ENCODE data around the gene VCPKMT.

VCPKMT gene

GRCh38 chr14:50116181-50116956, at the start of gene VCPKMT:
VCPKMT (minus strand) TSS chr14:50116572; CDS start chr14:50116552, 20 bp downstream.
- Histone ChIP-seq H3K36me3 (ENCODE audit: insufficient read depth, low read length) (peaks cover 9% of the 10 kb centered on the region), H3K9ac (ENCODE audit: low read depth, low read length) (peak within 1 kb of the TSS; percentile 98), H3K9me3 (ENCODE audit: control insufficient read depth, insufficient read depth, low read length) (no peaks in the 10 kb centered on the region), H3K4me1 (ENCODE audit: insufficient read depth, low read length) (peaks cover 13% of the 10 kb centered on the region)

GRCh38 chr14:50156111-50156510, 39.7 kb upstream of the VCPKMT start:
- no peaks in the 10 kb centered on the region; the same call in 1 of the 2 replicates for H3K36me3 ChIP-seq (ENCODE audit: insufficient read depth, low read length)
- H3K4me1 ChIP-seq (ENCODE audit: insufficient read depth, low read length), result no peaks in the 10 kb centered on the region
- H3K9ac ChIP-seq (ENCODE audit: low read depth, low read length), result no peak overlapping the region
- no peaks in the 10 kb centered on the region for H3K9me3 ChIP-seq (ENCODE audit: control insufficient read depth, insufficient read depth, low read length)

GRCh38 chr14:50148799-50149198, 32.4 kb upstream of the VCPKMT start:
- Histone ChIP-seq H3K4me1 (ENCODE audit: insufficient read depth, low read length) (no peaks in the 10 kb centered on the region), H3K9me3 (ENCODE audit: control insufficient read depth, insufficient read depth, low read length) (no peaks in the 10 kb centered on the region), H3K9ac (ENCODE audit: low read depth, low read length) (no peak overlapping the region), H3K36me3 (ENCODE audit: insufficient read depth, low read length) (peaks cover 7% of the 10 kb centered on the region; the same call in 1 of the 2 replicates)

- Histone ChIP-seq H3K36me3 (ENCODE audit: insufficient read depth, low read length) (no peaks in the 10 kb centered on the region), H3K9me3 (ENCODE audit: control insufficient read depth, insufficient read depth, low read length) (no peaks in the 10 kb centered on the region), H3K4me1 (ENCODE audit: insufficient read depth, low read length) (no peaks in the 10 kb centered on the region; the same call in 1 of the 2 replicates), H3K9ac (ENCODE audit: low read depth, low read length) (no peak overlapping the region)
Measured at GRCh38 chr14:50139192-50139591, 22.8 kb upstream of the VCPKMT start.

- H3K36me3 ChIP-seq (ENCODE audit: insufficient read depth, low read length), result no peaks in the 10 kb centered on the region
- H3K9ac ChIP-seq (ENCODE audit: low read depth, low read length), result no peak overlapping the region
- H3K9me3 ChIP-seq (ENCODE audit: control insufficient read depth, insufficient read depth, low read length), result no peaks in the 10 kb centered on the region; the same call in 1 of the 2 replicates
- no peaks in the 10 kb centered on the region for H3K4me1 ChIP-seq (ENCODE audit: insufficient read depth, low read length)
Measured at GRCh38 chr14:50127802-50128201, 11.4 kb upstream of the VCPKMT start.

- no peaks in the 10 kb centered on the region for H3K4me1 ChIP-seq (ENCODE audit: insufficient read depth, low read length)
- H3K36me3 ChIP-seq (ENCODE audit: insufficient read depth, low read length), result no peaks in the 10 kb centered on the region; the same call in 1 of the 2 replicates
- no peak overlapping the region for H3K9ac ChIP-seq (ENCODE audit: low read depth, low read length)
- H3K9me3 ChIP-seq (ENCODE audit: control insufficient read depth, insufficient read depth, low read length), result no peaks in the 10 kb centered on the region
Measured at GRCh38 chr14:50123062-50123461, 6.7 kb upstream of the VCPKMT start.

- Histone ChIP-seq H3K4me1 (ENCODE audit: insufficient read depth, low read length) (peaks cover 6% of the 10 kb centered on the region; the same call in 1 of the 2 replicates), H3K36me3 (ENCODE audit: insufficient read depth, low read length) (no peaks in the 10 kb centered on the region; the same call in 1 of the 2 replicates)
Measured at GRCh38 chr14:50122291-50122690, 5.9 kb upstream of the VCPKMT start.

GRCh38 chr14:50121486-50121885, 5.1 kb upstream of the VCPKMT start:
- H3K9ac ChIP-seq (ENCODE audit: low read depth, low read length), result no peak overlapping the region
- H3K36me3 ChIP-seq (ENCODE audit: insufficient read depth, low read length), result no peaks in the 10 kb centered on the region; the same call in 1 of the 2 replicates
- H3K9me3 ChIP-seq (ENCODE audit: control insufficient read depth, insufficient read depth, low read length), result no peaks in the 10 kb centered on the region

More at GRCh38 chr14:50122291-50122690, 5.9 kb upstream of the VCPKMT start:
- Histone ChIP-seq H3K9me3 (ENCODE audit: control insufficient read depth, insufficient read depth, low read length) (no peaks in the 10 kb centered on the region), H3K9ac (ENCODE audit: low read depth, low read length) (no peak overlapping the region)

GRCh38 chr14:50117456-50117855, 1.1 kb upstream of the VCPKMT start:
- Histone ChIP-seq H3K36me3 (ENCODE audit: insufficient read depth, low read length) (peaks cover 4% of the 10 kb centered on the region), H3K9me3 (ENCODE audit: control insufficient read depth, insufficient read depth, low read length) (no peaks in the 10 kb centered on the region), H3K9ac (ENCODE audit: low read depth, low read length) (no peak overlapping the region), H3K4me1 (ENCODE audit: insufficient read depth, low read length) (peaks cover 13% of the 10 kb centered on the region)

More at GRCh38 chr14:50121486-50121885, 5.1 kb upstream of the VCPKMT start:
- H3K4me1 ChIP-seq (ENCODE audit: insufficient read depth, low read length), result peaks cover 13% of the 10 kb centered on the region

- Histone ChIP-seq H3K4me1 (ENCODE audit: insufficient read depth, low read length) (peaks cover 13% of the 10 kb centered on the region), H3K9me3 (ENCODE audit: control insufficient read depth, insufficient read depth, low read length) (no peaks in the 10 kb centered on the region), H3K9ac (ENCODE audit: low read depth, low read length) (peak overlapping the region; percentile 98), H3K36me3 (ENCODE audit: insufficient read depth, low read length) (peaks cover 4% of the 10 kb centered on the region)
Measured at GRCh38 chr14:50116966-50117365, 594 bp upstream of the VCPKMT start.

GRCh38 chr14:50113381-50114035, 2.9 kb downstream of the VCPKMT start:
- Histone ChIP-seq H3K4me1 (ENCODE audit: insufficient read depth, low read length) (peaks cover 15% of the 10 kb centered on the region), H3K36me3 (ENCODE audit: insufficient read depth, low read length) (peaks cover 18% of the 10 kb centered on the region), H3K9me3 (ENCODE audit: control insufficient read depth, insufficient read depth, low read length) (no peaks in the 10 kb centered on the region), H3K9ac (ENCODE audit: low read depth, low read length) (no peak overlapping the region)

GRCh38 chr14:50110323-50111037, 5.9 kb downstream of the VCPKMT start:
- Histone ChIP-seq H3K36me3 (ENCODE audit: insufficient read depth, low read length) (peaks cover 18% of the 10 kb centered on the region), H3K9ac (ENCODE audit: low read depth, low read length) (no peak overlapping the region), H3K4me1 (ENCODE audit: insufficient read depth, low read length) (peaks cover 4% of the 10 kb centered on the region), H3K9me3 (ENCODE audit: control insufficient read depth, insufficient read depth, low read length) (no peaks in the 10 kb centered on the region)

- peaks cover 15% of the 10 kb centered on the region for H3K36me3 ChIP-seq (ENCODE audit: insufficient read depth, low read length)
- no peaks in the 10 kb centered on the region for H3K9me3 ChIP-seq (ENCODE audit: control insufficient read depth, insufficient read depth, low read length)
- H3K4me1 ChIP-seq (ENCODE audit: insufficient read depth, low read length), result peaks cover 4% of the 10 kb centered on the region; the same call in 1 of the 2 replicates
- H3K9ac ChIP-seq (ENCODE audit: low read depth, low read length), result no peak overlapping the region
Measured at GRCh38 chr14:50109342-50109741, 7.0 kb downstream of the VCPKMT start.

GRCh38 chr14:50107850-50108249, 8.5 kb downstream of the VCPKMT start:
- Histone ChIP-seq H3K36me3 (ENCODE audit: insufficient read depth, low read length) (peaks cover 15% of the 10 kb centered on the region), H3K4me1 (ENCODE audit: insufficient read depth, low read length) (peaks cover 4% of the 10 kb centered on the region; the same call in 1 of the 2 replicates), H3K9me3 (ENCODE audit: control insufficient read depth, insufficient read depth, low read length) (no peaks in the 10 kb centered on the region), H3K9ac (ENCODE audit: low read depth, low read length) (no peak overlapping the region)

All from ES-I3 (cell line).